ENCODE measurements around the gene ASCC1.
"Not testable (repeated sequence)": the region's sequence is repeated elsewhere in the genome, so short reads cannot be mapped to it uniquely, and the experiment has no call there.

DNA sequence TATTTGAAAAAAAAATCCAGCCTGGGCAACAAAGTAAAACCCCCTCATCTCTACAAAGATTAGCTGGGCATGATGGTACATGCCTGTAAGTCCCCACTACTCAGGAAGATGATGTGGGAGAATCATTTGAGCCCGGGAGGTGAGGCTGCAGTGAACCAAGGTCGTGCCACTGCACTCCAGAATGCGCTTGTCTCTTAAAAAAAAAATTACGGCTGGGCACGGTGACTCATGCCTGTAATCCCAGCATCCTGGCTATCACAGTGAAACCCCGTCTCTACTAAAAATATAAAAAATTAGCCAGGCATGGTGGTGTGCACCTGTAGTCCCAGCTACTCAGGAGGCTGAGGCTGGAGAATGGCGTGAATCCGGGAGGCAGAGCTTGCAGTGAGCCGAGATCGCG is 4.7 kb downstream of the ASCC1 start:
- TF ChIP-seq, protein P1, sequence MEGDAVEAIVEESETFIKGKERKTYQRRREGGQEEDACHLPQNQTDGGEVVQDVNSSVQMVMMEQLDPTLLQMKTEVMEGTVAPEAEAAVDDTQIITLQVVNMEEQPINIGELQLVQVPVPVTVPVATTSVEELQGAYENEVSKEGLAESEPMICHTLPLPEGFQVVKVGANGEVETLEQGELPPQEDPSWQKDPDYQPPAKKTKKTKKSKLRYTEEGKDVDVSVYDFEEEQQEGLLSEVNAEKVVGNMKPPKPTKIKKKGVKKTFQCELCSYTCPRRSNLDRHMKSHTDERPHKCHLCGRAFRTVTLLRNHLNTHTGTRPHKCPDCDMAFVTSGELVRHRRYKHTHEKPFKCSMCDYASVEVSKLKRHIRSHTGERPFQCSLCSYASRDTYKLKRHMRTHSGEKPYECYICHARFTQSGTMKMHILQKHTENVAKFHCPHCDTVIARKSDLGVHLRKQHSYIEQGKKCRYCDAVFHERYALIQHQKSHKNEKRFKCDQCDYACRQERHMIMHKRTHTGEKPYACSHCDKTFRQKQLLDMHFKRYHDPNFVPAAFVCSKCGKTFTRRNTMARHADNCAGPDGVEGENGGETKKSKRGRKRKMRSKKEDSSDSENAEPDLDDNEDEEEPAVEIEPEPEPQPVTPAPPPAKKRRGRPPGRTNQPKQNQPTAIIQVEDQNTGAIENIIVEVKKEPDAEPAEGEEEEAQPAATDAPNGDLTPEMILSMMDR (conservative IDR thresholded peaks at IDR 0.05 in 1 of 2, IDR thresholded peaks at IDR 0.05 in 1 of 2; ENCODE audit: extremely low read depth in 1 of 2, insufficient read depth in 1 of 2, low read depth in 1 of 2, low read length in 2 of 2): not testable (repeated sequence)
- TF ChIP-seq EZH2 (IDR thresholded peaks at IDR 0.05; ENCODE audit: borderline replicate concordance, low read length): not testable (repeated sequence)

Measured in mammary epithelial cell (primary cell).